ENCODE data around the gene ZNF213. TPM values are rescaled to one million over a fixed set of nuclear protein-coding genes. Genes with fewer than 3 reads are reported as not detected.

Gene ZNF213
- polyA plus RNA-seq, 1 donor from 2014 or later, result 5.1 TPM

GRCh38 chr16:3113765-3114479 is 20.9 kb upstream of the ZNF213 start:
- H2AFZ ChIP-seq (ENCODE audit: low read depth, low read length), result no peak overlapping the region
- no peaks in the 10 kb centered on the region for H4K20me1 ChIP-seq (ENCODE audit: insufficient read depth)
- no peaks in the 10 kb centered on the region for H3K9me2 ChIP-seq (ENCODE audit: insufficient read depth, low read length)
- no peak overlapping the region for H3K27ac ChIP-seq (ENCODE audit: low read length)
- peak overlapping the region; percentile 89 for H3K4me2 ChIP-seq (ENCODE audit: low read length)
- H3K36me3 ChIP-seq (ENCODE audit: insufficient read depth, low read length), result no peaks in the 10 kb centered on the region
- no peaks in the 10 kb centered on the region for H3F3A ChIP-seq (ENCODE audit: insufficient read depth, low read length, poor library complexity, severe bottlenecking)
- H3K79me2 ChIP-seq (replicated peaks; ENCODE audit: insufficient read depth, low read length), result peaks cover 21% of the 10 kb centered on the region
- H3K27me3 ChIP-seq (ENCODE audit: insufficient read depth, low read depth, low read length), result no peaks in the 10 kb centered on the region
- peak overlapping the region; percentile 77 for H3K9ac ChIP-seq (ENCODE audit: low read length)
- peak overlapping the region; percentile 72 for H3K4me3 ChIP-seq (ENCODE audit: low read length)
- TF ChIP-seq SMC3 (conservative IDR thresholded peaks at IDR 0.05; ENCODE audit: poor library complexity), result no peak
- TF ChIP-seq REST (IDR thresholded peaks at IDR 0.05; ENCODE audit: borderline replicate concordance), result no peak
- TF ChIP-seq TAF1 (IDR thresholded peaks at IDR 0.05; ENCODE audit: low read depth), result no peak
- no peak for TF ChIP-seq EP300 (conservative IDR thresholded peaks at IDR 0.05; ENCODE audit: poor library complexity, severe bottlenecking)
- TF ChIP-seq, protein P1, sequence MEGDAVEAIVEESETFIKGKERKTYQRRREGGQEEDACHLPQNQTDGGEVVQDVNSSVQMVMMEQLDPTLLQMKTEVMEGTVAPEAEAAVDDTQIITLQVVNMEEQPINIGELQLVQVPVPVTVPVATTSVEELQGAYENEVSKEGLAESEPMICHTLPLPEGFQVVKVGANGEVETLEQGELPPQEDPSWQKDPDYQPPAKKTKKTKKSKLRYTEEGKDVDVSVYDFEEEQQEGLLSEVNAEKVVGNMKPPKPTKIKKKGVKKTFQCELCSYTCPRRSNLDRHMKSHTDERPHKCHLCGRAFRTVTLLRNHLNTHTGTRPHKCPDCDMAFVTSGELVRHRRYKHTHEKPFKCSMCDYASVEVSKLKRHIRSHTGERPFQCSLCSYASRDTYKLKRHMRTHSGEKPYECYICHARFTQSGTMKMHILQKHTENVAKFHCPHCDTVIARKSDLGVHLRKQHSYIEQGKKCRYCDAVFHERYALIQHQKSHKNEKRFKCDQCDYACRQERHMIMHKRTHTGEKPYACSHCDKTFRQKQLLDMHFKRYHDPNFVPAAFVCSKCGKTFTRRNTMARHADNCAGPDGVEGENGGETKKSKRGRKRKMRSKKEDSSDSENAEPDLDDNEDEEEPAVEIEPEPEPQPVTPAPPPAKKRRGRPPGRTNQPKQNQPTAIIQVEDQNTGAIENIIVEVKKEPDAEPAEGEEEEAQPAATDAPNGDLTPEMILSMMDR (IDR thresholded peaks at IDR 0.05; ENCODE audit: poor library complexity, severe bottlenecking), result no peak
- TF ChIP-seq POLR2AphosphoS5 (IDR thresholded peaks at IDR 0.05), result no peak
- no peak for TF ChIP-seq EZH2 (IDR thresholded peaks at IDR 0.05; ENCODE audit: borderline replicate concordance, insufficient read depth, low read length, poor library complexity, severe bottlenecking)
- no peak for TF ChIP-seq MXI1 (conservative IDR thresholded peaks at IDR 0.05; ENCODE audit: poor library complexity, severe bottlenecking)
- no peak for TF ChIP-seq RAD21 (conservative IDR thresholded peaks at IDR 0.05)
- no peaks in the 10 kb centered on the region for H3K9me3 ChIP-seq (ENCODE audit: low read length)

- Histone ChIP-seq H3F3A (ENCODE audit: insufficient read depth, low read length, poor library complexity, severe bottlenecking) (no peaks in the 10 kb centered on the region), H3K9ac (ENCODE audit: low read length) (no peak overlapping the region), H3K27ac (ENCODE audit: low read length) (no peak overlapping the region), H3K36me3 (ENCODE audit: insufficient read depth, low read length) (no peaks in the 10 kb centered on the region), H3K79me2 (replicated peaks; ENCODE audit: insufficient read depth, low read length) (peaks cover 21% of the 10 kb centered on the region), H2AFZ (ENCODE audit: low read depth, low read length) (no peak overlapping the region), H3K9me3 (ENCODE audit: low read length) (no peaks in the 10 kb centered on the region), H4K20me1 (ENCODE audit: insufficient read depth) (no peaks in the 10 kb centered on the region), H3K4me3 (ENCODE audit: low read length) (peak overlapping the region; percentile 72), H3K27me3 (ENCODE audit: insufficient read depth, low read depth, low read length) (no peaks in the 10 kb centered on the region), H3K9me2 (ENCODE audit: insufficient read depth, low read length) (no peaks in the 10 kb centered on the region), H3K4me2 (ENCODE audit: low read length) (no peak overlapping the region)
- no peak for TF ChIP-seq SMC3 (conservative IDR thresholded peaks at IDR 0.05; ENCODE audit: poor library complexity)
- TF ChIP-seq EZH2 (IDR thresholded peaks at IDR 0.05; ENCODE audit: borderline replicate concordance, insufficient read depth, low read length, poor library complexity, severe bottlenecking), result no peak
- TF ChIP-seq RAD21 (conservative IDR thresholded peaks at IDR 0.05), result no peak
- TF ChIP-seq EP300 (conservative IDR thresholded peaks at IDR 0.05; ENCODE audit: poor library complexity, severe bottlenecking), result no peak
Measured at GRCh38 chr16:3115003-3115402, 19.8 kb upstream of the ZNF213 start.
